ENCODE data around the gene WASF3. TPM values are rescaled to one million over a fixed set of nuclear protein-coding genes. Genes with fewer than 3 reads are reported as not detected.

Gene WASF3
- total and polyA plus RNA-seq, 4 donors = 4.9 to 14.4 (median 8.3) TPM

DNA sequence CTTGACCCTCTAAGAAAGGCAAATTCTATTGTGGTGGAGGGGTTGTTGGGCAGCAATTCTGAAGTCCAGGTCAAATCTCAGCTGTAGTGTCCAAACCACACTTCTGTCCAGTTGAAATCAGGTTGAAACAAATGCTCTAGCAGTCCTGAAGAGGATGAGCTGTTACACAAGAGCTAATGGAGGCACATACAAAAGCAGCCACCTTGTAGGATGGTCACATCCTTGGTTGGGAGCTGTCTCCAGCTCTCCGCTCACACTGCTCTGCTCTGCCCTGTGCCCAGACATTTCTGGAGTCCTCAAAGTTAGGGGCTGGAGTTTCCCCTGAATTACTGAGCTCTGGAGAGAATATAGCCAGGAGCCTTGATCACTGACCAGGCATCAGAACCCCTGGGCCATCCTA is 155.9 kb downstream of the WASF3 start:
- no peak for DNase-seq
- H3K4me3 ChIP-seq = no peak overlapping the region
- WGBS, 2 donors = 100% methylated on average over 1 of the region's 1 CpG

DNA sequence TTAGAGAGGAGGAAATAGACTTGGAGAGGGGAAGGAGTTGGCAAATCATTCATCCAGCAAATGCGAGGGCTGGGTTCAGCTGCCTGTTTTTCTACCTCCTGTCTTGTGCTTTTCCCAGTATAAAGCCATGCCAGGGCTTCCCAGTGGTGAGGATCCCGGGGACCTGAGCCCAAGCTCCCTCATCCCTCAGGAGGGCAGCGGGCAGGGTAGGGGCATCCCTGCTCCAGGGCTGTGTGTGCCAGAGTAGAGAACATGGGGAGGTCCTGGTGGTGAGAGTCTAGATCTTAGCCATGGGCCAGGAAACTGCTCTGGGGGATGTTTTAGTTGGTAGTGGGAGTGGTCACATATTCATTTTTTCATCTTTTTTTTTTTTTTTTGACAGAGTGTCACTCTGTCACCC is 159.5 kb downstream of the WASF3 start:
- H3K4me3 ChIP-seq = no peak overlapping the region
- DNase-seq (no peak), ATAC-seq (ENCODE audit: insufficient read depth, low FRiP score) (no peak)
- peaks cover 0 to 6% (median 0%) of the 10 kb centered on the region in 4 donors for H3K9me3 ChIP-seq (ENCODE audit: control insufficient read depth in 4 of 4, insufficient read depth in 3 of 4, low read length in 3 of 4)
- TF ChIP-seq, protein P1, sequence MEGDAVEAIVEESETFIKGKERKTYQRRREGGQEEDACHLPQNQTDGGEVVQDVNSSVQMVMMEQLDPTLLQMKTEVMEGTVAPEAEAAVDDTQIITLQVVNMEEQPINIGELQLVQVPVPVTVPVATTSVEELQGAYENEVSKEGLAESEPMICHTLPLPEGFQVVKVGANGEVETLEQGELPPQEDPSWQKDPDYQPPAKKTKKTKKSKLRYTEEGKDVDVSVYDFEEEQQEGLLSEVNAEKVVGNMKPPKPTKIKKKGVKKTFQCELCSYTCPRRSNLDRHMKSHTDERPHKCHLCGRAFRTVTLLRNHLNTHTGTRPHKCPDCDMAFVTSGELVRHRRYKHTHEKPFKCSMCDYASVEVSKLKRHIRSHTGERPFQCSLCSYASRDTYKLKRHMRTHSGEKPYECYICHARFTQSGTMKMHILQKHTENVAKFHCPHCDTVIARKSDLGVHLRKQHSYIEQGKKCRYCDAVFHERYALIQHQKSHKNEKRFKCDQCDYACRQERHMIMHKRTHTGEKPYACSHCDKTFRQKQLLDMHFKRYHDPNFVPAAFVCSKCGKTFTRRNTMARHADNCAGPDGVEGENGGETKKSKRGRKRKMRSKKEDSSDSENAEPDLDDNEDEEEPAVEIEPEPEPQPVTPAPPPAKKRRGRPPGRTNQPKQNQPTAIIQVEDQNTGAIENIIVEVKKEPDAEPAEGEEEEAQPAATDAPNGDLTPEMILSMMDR (IDR thresholded peaks at IDR 0.05; ENCODE audit: control extremely low read depth, extremely low read depth) = no peak
- peaks cover 0 to 5% (median 0%) of the 10 kb centered on the region in 3 donors for H3K27me3 ChIP-seq (ENCODE audit: control insufficient read depth in 3 of 3, insufficient read depth in 3 of 3, low read length in 2 of 3)
- H3K9ac ChIP-seq (ENCODE audit: insufficient read depth in 1 of 2, low read length in 2 of 2) = no peak overlapping the region
- WGBS, 2 donors = 73 to 78% methylated on average over 3 of the region's 3 CpGs
- H3K27ac ChIP-seq (ENCODE audit: low read depth in 1 of 2, low read length in 1 of 2) = no peak overlapping the region
- H3K36me3 ChIP-seq (ENCODE audit: control insufficient read depth in 4 of 4, insufficient read depth in 4 of 4, low read length in 4 of 4) = no peaks in the 10 kb centered on the region
- H3K4me1 ChIP-seq (ENCODE audit: control insufficient read depth in 5 of 5, insufficient read depth in 5 of 5, low read length in 5 of 5) = no peaks in the 10 kb centered on the region

More for the DNA sequence above, 155.9 kb downstream of the WASF3 start:
- Histone ChIP-seq H3K36me3 (ENCODE audit: control insufficient read depth in 4 of 4, insufficient read depth in 4 of 4, low read length in 4 of 4) (no peaks in the 10 kb centered on the region), H3K27ac (ENCODE audit: low read depth in 1 of 2, low read length in 1 of 2) (no peak overlapping the region), H3K9ac (ENCODE audit: insufficient read depth in 1 of 2, low read length in 2 of 2) (no peak overlapping the region), H3K9me3 (ENCODE audit: control insufficient read depth in 4 of 4, insufficient read depth in 3 of 4, low read length in 3 of 4) (peaks cover 0 to 4% (median 0%) of the 10 kb centered on the region in 4 donors), H3K27me3 (ENCODE audit: control insufficient read depth in 3 of 3, insufficient read depth in 3 of 3, low read length in 2 of 3) (no peaks in the 10 kb centered on the region), H3K4me1 (ENCODE audit: control insufficient read depth in 5 of 5, insufficient read depth in 5 of 5, low read length in 5 of 5) (peaks cover 0 to 7% (median 0%) of the 10 kb centered on the region in 5 donors)
- ATAC-seq (ENCODE audit: insufficient read depth, low FRiP score) = no peak
- TF ChIP-seq, protein P1 (IDR thresholded peaks at IDR 0.05; ENCODE audit: control extremely low read depth, extremely low read depth) = no peak

DNA sequence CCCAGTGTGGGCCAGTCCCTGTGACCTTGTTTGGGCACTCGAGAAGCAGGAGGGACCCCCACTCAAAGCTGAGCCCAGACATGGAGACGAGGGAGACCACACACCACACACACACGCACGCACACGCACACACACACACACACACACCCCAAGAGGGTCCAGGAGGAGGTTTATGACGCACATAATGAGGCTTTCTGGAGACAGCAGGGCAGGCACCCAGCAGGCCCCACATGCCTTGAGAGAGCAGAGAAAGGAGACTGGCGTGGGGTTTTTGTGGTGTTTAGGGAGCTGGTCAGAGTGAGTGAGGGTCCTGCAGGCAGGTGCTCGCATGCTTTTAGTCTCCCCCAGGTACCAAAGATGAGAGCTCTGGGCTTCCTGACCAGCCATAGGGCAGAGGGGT is 160.7 kb downstream of the WASF3 start:
- WGBS, 2 donors = 79 to 81% methylated on average over 8 of the region's 8 CpGs
- no peak for DNase-seq
- peaks cover 0 to 5% (median 0%) of the 10 kb centered on the region in 4 donors for H3K9me3 ChIP-seq (ENCODE audit: control insufficient read depth in 4 of 4, insufficient read depth in 3 of 4, low read length in 3 of 4)
- peaks cover 0 to 5% (median 0%) of the 10 kb centered on the region in 3 donors for H3K27me3 ChIP-seq (ENCODE audit: control insufficient read depth in 3 of 3, insufficient read depth in 3 of 3, low read length in 2 of 3)
- ATAC-seq (ENCODE audit: insufficient read depth, low FRiP score) = no peak
- H3K9ac ChIP-seq (ENCODE audit: insufficient read depth in 1 of 2, low read length in 2 of 2) = no peak overlapping the region
- H3K4me1 ChIP-seq (ENCODE audit: control insufficient read depth in 5 of 5, insufficient read depth in 5 of 5, low read length in 5 of 5) = no peaks in the 10 kb centered on the region
- H3K36me3 ChIP-seq (ENCODE audit: control insufficient read depth in 4 of 4, insufficient read depth in 4 of 4, low read length in 4 of 4) = no peaks in the 10 kb centered on the region
- TF ChIP-seq, protein P1 (IDR thresholded peaks at IDR 0.05; ENCODE audit: control extremely low read depth, extremely low read depth) = no peak
- H3K4me3 ChIP-seq = no peak overlapping the region
- no peak overlapping the region for H3K27ac ChIP-seq (ENCODE audit: low read depth in 1 of 2, low read length in 1 of 2)

DNA sequence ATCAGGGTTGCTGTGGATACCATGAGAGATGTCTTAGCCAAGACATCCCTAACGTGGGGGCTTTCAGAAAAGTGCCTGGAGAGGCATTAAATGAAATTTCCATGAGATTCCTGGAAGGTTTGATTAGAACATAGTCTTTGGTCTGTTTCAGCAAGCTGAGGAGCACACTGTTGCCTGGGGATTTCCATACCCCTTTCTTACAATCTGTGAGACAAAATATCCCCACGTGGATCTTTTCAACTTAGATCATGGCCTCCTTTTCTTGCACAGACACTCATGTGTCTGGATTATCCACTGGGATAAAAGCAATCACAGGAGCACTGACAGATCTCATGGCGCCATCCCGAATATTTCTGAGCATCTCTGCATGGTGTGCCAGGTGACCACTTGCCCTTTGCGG is 161.4 kb downstream of the WASF3 start:
- no peak overlapping the region for H3K9ac ChIP-seq (ENCODE audit: insufficient read depth in 1 of 2, low read length in 2 of 2)
- no peak for DNase-seq
- TF ChIP-seq, protein P1 (IDR thresholded peaks at IDR 0.05; ENCODE audit: control extremely low read depth, extremely low read depth) = no peak
- no peaks in the 10 kb centered on the region for H3K36me3 ChIP-seq (ENCODE audit: control insufficient read depth in 4 of 4, insufficient read depth in 4 of 4, low read length in 4 of 4)
- WGBS, 2 donors = 82 to 88% methylated on average over 5 of the region's 5 CpGs
- no peak for ATAC-seq (ENCODE audit: insufficient read depth, low FRiP score)
- H3K27ac ChIP-seq (ENCODE audit: low read depth in 1 of 2, low read length in 1 of 2) = no peak overlapping the region
- H3K27me3 ChIP-seq (ENCODE audit: control insufficient read depth in 3 of 3, insufficient read depth in 3 of 3, low read length in 2 of 3) = peaks cover 0 to 5% (median 0%) of the 10 kb centered on the region in 3 donors
- peaks cover 0 to 3% (median 0%) of the 10 kb centered on the region in 4 donors for H3K9me3 ChIP-seq (ENCODE audit: control insufficient read depth in 4 of 4, insufficient read depth in 3 of 4, low read length in 3 of 4)
- no peak overlapping the region for H3K4me3 ChIP-seq
- no peaks in the 10 kb centered on the region for H3K4me1 ChIP-seq (ENCODE audit: control insufficient read depth in 5 of 5, insufficient read depth in 5 of 5, low read length in 5 of 5)

Measured in lung (tissue), 12 donors.